Measurements from ENCODE around the gene CDH15.

DNA sequence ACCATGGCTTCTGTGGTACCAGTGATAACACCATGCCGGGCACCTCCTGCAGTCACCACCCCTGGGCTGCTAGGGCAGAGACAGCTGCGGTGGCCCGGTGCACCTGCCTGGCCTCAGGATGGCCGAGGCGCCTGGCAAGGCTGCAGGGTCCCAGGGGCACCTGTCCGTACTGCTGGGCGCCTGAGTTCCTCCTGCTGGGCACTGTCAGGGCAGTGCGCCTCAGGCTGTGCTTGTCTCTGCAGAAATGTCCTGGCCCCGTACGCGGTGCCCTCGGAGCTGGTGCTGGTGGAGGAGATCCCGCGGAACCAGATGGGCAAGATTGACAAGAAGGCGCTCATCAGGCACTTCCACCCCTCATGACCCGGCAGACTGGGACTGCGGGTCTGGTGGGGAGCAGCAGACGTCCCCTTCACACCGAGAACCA lies 17.7 kb upstream of the CDH15 start:
- TF ChIP-seq POLR2A (IDR thresholded peaks at IDR 0.05), result no peak
- TF ChIP-seq, protein P1, sequence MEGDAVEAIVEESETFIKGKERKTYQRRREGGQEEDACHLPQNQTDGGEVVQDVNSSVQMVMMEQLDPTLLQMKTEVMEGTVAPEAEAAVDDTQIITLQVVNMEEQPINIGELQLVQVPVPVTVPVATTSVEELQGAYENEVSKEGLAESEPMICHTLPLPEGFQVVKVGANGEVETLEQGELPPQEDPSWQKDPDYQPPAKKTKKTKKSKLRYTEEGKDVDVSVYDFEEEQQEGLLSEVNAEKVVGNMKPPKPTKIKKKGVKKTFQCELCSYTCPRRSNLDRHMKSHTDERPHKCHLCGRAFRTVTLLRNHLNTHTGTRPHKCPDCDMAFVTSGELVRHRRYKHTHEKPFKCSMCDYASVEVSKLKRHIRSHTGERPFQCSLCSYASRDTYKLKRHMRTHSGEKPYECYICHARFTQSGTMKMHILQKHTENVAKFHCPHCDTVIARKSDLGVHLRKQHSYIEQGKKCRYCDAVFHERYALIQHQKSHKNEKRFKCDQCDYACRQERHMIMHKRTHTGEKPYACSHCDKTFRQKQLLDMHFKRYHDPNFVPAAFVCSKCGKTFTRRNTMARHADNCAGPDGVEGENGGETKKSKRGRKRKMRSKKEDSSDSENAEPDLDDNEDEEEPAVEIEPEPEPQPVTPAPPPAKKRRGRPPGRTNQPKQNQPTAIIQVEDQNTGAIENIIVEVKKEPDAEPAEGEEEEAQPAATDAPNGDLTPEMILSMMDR (IDR thresholded peaks at IDR 0.05), result no peak

Measured in heart left ventricle (tissue), 13 donors.